GM18951 (cell line): Measurements from ENCODE around the gene SORCS2.

ENCODE experiments used
- POLR2A ChIP-seq: IDR thresholded peaks from 4 replicates; pipeline ENCODE4 v1.6.1; 2011; ENCODE audit warnings: mild to moderate bottlenecking; ENCODE audit not compliant: insufficient read length, insufficient read depth; ENCODE audit errors: extremely low read depth
- in situ Hi-C: fragments of 300-500 bp; cut with MboI; formaldehyde crosslinking; loops from one replicate; pipeline ENCODE4 v1.12.0; 2022; ENCODE audit warnings: low sequenced_read_pairs, mixed read lengths, inconsistent platforms; ENCODE audit not compliant: unreplicated experiment

SORCS2 gene

DNA sequence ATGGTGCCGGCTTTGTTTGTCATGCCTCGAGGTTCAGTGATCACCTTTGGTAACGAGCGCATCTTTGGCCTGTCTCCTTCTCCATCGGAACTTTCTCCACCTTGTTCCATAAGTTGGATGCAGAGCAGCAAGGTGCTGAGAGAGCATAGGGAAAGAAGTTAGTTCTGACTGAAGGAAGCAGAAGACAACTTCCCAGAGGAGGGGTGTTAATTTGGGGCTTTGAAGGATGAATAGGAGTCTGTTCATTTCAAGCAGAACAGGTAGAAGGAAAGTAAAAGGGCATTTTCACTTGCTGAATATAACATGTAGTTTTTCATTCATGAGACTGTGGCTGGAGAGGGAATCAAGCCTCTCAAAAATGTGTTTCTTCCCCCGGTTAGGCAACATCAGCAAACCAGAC lies 474.4 kb downstream of the SORCS2 start:
- no peak for TF ChIP-seq POLR2A
- in situ Hi-C loops = no loop called here

DNA sequence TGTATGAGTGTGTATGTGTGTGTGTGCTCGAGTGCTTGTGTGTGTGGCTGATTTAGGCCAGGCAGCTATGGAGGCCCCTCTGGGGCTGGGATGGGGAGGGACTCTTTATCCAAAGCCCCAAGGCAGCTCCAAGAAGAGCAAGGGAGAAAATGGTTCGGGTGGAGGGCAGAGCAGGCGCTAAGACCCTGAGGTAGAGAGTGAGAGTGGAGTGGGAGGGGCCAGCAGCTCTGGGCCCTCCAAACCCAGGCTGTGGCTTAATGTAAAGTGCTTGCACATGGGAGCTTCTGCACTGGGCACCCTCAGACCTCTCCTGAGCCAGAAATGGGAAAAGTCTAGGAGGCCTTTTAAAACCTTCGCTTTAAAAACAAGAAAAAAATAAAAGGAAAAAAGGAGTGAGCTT lies 475.9 kb downstream of the SORCS2 start:
- TF ChIP-seq POLR2A = no peak
- in situ Hi-C loops = no loop called here

DNA sequence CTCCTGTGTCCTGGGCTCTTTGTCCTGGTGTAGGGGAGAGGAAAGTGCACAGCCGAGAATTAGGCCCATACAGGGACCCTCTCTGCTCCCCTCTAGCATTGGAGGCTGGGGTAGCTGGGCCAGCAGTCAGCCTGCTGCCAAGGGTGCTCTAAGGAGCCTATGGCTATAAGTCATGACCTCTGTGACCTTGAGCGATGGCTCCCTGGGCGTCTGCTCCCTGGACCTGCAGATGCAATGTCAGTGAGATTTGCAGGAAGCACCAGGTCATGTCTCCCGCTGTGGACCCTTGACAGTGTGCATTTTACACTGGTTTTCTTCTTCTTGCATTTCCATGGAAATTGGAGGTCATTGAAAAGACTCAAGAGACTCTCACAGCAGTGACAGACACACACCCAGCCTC lies 476.5 kb downstream of the SORCS2 start:
- in situ Hi-C loops = no loop called here
- TF ChIP-seq POLR2A = no peak

DNA sequence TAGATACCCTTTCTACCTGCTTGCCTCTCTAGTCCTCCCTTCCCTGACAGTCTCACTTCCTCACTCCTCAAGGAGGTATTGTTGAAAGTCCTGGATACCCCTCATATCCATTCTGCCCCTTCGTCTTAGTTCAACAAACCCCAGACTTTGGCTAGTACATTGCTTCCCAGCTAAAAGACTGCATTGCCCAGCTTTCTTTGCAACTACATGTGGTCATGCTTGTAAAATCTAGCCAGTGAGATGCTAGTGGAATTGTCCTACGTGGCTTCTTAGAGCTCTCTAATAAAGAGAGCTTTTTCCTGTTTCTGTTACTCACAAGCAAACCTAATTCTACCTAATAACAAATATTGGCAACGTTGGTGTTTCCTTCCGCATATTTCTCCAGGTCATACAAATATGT lies 480.3 kb downstream of the SORCS2 start:
- in situ Hi-C loops = no loop called here
- no peak for TF ChIP-seq POLR2A

DNA sequence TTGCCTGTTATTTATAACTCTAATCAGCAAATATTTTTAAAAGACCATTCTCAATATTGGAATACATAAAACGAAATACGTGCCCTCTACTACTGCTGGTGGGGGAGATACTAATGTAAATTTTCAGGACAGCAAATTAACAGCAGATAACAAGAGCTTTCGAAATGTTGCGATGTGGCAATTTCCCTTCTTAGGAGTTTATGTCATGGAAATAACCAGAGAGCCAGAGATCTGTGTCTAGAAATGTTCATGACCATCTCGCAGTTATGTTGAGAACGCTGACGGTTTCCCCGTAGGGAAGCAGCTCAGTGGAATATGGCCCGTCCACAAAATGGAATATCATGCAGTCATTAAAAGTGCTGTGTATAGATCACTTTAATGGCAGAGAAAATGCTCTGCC lies 480.8 kb downstream of the SORCS2 start:
- in situ Hi-C loops = no loop called here
- no peak for TF ChIP-seq POLR2A

DNA sequence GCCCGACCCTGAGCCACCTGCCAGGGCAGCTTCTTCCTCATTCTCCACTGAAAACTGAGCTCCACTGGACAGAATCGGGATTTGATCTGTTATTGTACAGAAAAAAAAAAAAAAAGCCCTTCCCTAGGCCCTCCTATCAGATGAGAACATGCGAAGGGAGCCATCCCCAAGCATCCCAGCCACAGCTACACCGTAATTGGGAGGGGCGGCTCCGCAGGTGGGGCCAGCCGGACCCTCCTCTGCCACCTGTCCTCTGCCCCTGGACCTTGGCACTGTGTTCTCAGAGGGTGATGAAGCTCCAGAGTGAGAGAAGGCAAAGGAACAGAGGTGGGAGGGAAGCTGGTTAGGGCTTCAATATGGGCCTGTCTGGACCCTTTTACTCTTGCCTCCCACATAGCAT lies 482.4 kb downstream of the SORCS2 start:
- TF ChIP-seq POLR2A = no peak
- in situ Hi-C loops = no loop called here

DNA sequence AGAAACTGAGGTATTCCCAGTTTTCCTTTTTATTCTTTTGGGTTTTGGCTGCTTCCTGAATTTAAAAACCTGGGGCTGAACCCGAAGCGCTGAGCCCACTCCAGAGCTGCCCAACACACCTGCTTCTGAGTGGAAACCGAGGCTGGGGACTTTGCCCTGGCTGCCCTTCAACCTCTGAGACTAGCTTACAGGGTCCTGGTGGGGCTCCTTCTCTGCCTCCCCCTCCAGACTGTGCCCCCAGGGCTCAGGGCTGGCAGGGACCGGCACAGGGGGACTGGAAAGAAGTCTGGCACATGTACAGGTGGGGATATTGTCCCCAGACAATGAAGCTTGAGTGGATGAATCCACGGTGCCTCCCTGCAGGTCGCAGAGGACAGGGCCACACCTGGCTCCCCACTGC lies 482.8 kb downstream of the SORCS2 start:
- in situ Hi-C loops = no loop called here
- no peak for TF ChIP-seq POLR2A

DNA sequence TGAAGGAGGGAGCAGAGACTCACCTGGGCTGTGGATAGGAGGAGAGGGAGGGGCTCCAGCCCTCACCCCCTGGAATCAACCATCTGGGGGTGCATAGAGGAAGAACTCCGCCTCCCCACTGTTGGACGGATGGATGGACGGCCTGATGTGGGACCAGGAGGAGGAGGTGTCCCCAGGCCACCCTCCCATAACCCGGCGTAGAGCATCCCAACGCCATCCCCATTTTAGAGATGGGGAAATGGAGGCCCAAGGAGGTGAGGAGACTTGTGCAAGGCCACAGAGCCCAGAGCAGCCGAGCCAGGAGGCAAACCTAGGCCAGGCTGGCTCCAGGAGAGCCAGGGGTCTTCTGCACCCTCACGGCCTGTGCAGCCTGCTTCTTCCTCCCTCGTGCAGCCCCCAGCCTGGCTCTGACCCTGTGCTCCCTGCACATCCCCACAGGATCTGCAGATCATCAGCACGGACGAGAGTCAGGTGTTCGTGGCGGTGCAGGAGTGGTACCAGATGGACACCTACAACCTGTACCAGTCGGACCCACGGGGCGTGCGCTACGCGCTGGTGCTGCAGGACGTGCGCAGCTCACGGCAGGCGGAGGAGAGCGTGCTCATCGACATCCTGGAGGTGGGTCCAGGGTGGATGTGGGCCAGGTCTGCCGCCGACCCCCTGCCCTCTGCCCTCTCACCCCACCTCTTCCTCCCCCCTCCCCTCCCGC lies 483.4 kb downstream of the SORCS2 start:
- no peak for TF ChIP-seq POLR2A
- in situ Hi-C loops = no loop called here

DNA sequence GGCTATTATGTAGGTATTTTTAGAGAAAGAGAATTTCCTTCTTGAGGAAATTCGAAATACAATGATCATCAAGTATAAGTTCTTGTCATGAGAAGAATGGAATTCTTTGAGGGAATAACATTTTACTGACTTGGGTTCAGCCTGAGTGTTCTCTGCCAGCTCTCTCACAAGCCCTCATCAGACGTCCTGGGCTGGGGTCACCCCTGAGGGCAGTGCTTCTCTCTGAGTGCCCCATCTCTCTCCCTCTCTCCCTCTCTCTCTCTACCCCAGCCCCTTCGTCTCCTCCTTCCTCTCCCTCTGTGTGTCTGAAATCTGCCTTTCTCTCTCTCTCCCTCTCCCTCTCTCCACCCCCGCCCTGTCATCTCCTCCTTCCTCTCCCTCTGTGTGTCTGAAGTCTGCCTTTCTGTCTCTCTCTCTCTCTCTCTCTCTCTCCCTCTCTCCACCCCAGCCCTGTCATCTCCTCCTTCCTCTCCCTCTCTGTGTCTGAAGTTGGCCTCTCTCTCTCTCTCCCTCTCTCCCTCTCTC lies 484.1 kb downstream of the SORCS2 start:
- in situ Hi-C loops = no loop called here
- no peak for TF ChIP-seq POLR2A

DNA sequence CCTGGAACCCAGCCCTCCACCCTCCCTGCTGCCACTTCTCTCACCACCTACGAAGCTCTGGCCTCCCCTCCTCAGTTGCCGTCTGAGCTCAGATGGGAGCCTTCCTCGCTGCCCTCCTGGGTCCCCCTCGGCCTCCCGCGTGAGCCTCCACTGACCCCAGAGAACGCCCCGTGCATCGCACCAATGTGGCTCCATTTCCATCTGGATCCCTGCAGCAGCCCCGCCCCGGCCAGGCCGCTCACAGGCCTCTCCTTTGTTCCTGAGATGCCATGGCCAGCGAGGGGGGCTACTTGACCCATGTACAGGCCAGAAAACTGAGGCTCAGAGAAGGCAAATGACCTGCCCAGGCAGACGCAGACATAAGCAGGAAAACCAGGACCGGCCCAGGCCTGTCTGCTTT lies 484.7 kb downstream of the SORCS2 start:
- in situ Hi-C loops = no loop called here
- TF ChIP-seq POLR2A = no peak

DNA sequence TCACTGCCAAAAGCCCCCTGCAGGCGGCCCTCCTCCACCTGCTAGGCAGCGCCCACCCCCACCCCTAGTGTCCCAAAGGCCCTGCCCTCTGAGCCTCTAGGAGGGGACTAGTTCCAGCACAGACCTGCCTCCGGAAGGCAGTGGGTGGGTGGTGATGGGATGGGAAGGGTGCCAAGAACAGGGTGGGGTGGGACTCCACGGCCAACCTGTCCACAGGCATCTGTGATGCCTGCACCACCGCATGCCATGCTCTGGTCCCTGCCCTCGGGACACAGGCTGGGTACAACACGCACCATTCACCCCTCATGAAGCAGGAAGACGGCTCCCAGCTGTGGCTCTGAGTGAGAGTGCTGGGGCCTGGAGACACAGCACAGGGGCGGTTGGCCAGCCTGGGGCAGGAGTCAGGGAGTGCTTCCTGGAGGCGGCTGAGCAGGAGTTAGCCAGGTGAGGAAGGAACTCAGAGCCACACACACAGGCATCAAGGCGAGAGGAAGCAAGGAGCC lies 485.5 kb downstream of the SORCS2 start:
- in situ Hi-C loops = no loop called here
- TF ChIP-seq POLR2A = no peak

DNA sequence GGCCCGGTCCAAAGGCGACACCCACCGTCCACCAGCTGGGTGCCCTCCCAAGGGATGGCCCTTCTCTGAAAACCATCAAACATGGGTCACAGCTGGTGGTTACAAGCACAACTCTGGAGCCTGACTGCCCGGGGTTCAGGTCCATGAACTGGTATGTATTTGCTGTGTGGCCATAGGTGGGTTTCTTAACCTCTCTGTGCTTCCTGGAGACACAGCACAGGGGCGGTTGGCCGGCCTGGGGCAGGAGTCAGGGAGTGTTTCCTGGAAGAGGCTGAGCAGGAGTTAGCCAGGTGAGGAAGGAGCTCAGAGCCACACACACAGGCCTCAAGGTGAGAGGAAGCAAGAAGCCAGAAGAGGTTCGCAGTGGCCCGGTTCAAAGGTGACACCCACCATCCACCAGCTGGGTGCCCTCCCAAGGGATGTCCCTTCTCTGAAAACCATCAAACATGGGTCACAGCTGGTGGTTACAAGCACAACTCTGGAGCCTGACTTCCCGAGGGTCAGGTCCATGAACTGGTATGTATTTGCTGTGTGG lies 486.0 kb downstream of the SORCS2 start:
- TF ChIP-seq POLR2A = no peak
- in situ Hi-C loops = no loop called here

DNA sequence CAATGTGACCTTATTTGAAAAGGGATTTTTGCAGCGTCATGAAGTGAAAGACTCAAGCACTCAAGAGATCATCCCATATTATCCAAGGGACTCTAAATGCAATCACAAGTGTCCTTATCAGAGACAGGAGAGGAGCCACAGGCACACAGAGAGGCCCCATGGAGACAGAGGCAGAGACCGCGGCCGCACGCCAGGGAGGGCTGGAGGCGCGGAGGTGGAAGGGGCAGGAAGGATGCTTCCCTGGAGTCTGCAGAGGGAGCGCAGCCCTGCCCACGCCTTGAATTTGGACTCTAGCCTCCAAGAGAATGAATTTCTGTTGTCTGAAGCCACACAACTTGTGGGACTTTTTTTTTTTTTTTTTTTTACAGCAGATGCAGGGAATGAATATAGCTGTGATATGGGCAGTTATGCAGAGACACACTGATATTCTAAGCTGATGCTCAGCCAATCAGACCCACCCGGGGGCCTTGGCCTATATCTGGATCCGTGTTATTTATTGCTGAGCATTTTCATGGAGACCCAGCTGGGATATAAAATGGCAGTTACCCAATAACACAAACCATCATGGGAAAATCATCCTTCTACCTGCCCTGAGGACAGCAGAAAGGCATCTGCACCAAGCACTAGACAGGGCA lies 487.2 kb downstream of the SORCS2 start:
- in situ Hi-C loops = no loop called here
- TF ChIP-seq POLR2A = no peak

DNA sequence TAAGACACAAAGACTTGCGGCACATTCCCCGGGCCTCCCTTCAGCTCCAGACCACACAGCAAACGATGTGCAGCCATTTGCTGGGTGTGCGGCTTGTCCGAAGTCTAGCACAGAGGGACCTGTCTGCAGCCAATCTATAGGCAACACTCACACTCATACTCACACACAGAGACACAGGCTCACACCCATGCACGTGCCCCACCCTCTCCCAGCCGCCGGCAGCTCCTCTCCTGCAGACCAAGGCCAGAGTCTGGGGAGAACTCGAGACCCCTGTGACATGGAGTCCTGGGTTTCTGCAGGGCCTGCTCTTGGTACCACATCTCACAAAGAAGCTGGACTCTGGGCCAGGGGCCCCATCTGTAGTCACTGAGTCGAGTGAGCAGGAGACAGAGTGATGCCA lies 487.8 kb downstream of the SORCS2 start:
- in situ Hi-C loops = no loop called here
- TF ChIP-seq POLR2A = no peak
